ENCODE results near the gene MRPL18.
"Not testable (repeated sequence)": the region's sequence is repeated elsewhere in the genome, so short reads cannot be mapped to it uniquely, and the experiment has no call there.

DNA sequence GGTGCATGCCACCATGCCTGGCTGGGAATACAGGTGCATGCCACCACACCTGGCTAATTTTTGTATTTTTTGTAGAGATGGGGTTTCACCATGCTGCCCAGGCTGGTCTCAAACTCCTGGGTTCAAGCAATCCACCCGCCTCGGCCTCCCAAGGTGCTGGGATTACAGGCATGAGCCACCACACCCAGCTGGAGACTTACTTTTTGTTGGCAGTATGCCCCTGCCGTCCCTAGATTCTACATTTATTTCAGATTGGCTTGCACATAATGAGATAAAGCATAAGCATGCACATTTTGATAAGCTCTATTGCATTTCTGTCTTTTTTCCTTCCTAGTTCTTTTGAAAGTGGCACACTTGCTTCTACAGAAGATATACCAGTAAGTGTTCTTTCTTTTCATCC lies 26.5 kb downstream of the MRPL18 start:
- TF ChIP-seq, protein P1, sequence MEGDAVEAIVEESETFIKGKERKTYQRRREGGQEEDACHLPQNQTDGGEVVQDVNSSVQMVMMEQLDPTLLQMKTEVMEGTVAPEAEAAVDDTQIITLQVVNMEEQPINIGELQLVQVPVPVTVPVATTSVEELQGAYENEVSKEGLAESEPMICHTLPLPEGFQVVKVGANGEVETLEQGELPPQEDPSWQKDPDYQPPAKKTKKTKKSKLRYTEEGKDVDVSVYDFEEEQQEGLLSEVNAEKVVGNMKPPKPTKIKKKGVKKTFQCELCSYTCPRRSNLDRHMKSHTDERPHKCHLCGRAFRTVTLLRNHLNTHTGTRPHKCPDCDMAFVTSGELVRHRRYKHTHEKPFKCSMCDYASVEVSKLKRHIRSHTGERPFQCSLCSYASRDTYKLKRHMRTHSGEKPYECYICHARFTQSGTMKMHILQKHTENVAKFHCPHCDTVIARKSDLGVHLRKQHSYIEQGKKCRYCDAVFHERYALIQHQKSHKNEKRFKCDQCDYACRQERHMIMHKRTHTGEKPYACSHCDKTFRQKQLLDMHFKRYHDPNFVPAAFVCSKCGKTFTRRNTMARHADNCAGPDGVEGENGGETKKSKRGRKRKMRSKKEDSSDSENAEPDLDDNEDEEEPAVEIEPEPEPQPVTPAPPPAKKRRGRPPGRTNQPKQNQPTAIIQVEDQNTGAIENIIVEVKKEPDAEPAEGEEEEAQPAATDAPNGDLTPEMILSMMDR (IDR thresholded peaks at IDR 0.05) = not testable (repeated sequence)
- not testable (repeated sequence) for TF ChIP-seq EP300 (IDR thresholded peaks at IDR 0.05)
